T-helper 17 cell (primary cell): ENCODE data around the gene EFCC1. TPM values are rescaled to one million over a fixed set of nuclear protein-coding genes. Genes with fewer than 3 reads are reported as not detected.
"Not testable (repeated sequence)": the region's sequence is repeated elsewhere in the genome, so short reads cannot be mapped to it uniquely, and the experiment has no call there.

Source experiments
- ATAC-seq: fragments of 150-1000 bp; cut with Tn5 transposase; 2 replicates; pipeline ENCODE4 v1.10.0; 2021; ENCODE audit warnings: mild to moderate bottlenecking, moderate library complexity
- DNase-seq, 3 donors: peaks; one replicate each; pipeline versions ENCODE4 v3.0.0 to v3.0.0-alpha.2; 2020 to 2021
- H3K9me3 ChIP-seq: one replicate; pipeline ENCODE4 v1.7.0; 2013; ENCODE audit warnings: low read length, mild to moderate bottlenecking; ENCODE audit not compliant: control insufficient read depth, poor library complexity, severe bottlenecking
- H3K27ac Mint-ChIP-seq: one replicate; pipeline ENCODE4 v1.8.0; 2022; ENCODE audit warnings: mild to moderate bottlenecking, moderate library complexity, mixed read lengths
- H3K27me3 Mint-ChIP-seq: one replicate; pipeline ENCODE4 v1.8.0; 2022; ENCODE audit warnings: mixed read lengths
- H3K36me3 Mint-ChIP-seq: one replicate; pipeline ENCODE4 v1.8.0; 2022; ENCODE audit warnings: low read depth, mixed read lengths
- H3K4me1 Mint-ChIP-seq: one replicate; pipeline ENCODE4 v1.8.0; 2022; ENCODE audit warnings: mild to moderate bottlenecking, mixed read lengths
- H3K4me3 Mint-ChIP-seq: one replicate; pipeline ENCODE4 v1.8.0; 2022; ENCODE audit warnings: mild to moderate bottlenecking, moderate library complexity, mixed read lengths
- total RNA-seq, 4 donors: library from RNA in 2 of 4; stranded (reverse) in 2 of 4; gene quantifications; one replicate each; pipeline ENCODE4 v1.2.3 and lab custom pipeline; 2022 to 2026

The EFCC1 gene
- total RNA-seq, 2 donors from 2014 or later: 0.12 TPM; not detected in 1

GRCh38 chr3:129063091-129063640 is 62.1 kb downstream of the EFCC1 start:
- H3K27ac Mint-ChIP-seq: no peak overlapping the region
- no peak overlapping the region for H3K4me3 Mint-ChIP-seq
- peaks cover 7% of the 10 kb centered on the region for H3K4me1 Mint-ChIP-seq
- peaks cover 23% of the 10 kb centered on the region for H3K27me3 Mint-ChIP-seq
- DNase-seq (no peak), ATAC-seq (no peak)
- H3K36me3 Mint-ChIP-seq: peaks cover 4% of the 10 kb centered on the region
- H3K9me3 ChIP-seq: no peaks in the 10 kb centered on the region

GRCh38 chr3:129063841-129064482 is 62.9 kb downstream of the EFCC1 start:
- ATAC-seq (no peak), DNase-seq (no peak)
- H3K27ac Mint-ChIP-seq: no peak overlapping the region
- H3K4me1 Mint-ChIP-seq: peaks cover 3% of the 10 kb centered on the region
- peaks cover 23% of the 10 kb centered on the region for H3K27me3 Mint-ChIP-seq
- H3K36me3 Mint-ChIP-seq: peaks cover 4% of the 10 kb centered on the region
- H3K9me3 ChIP-seq: no peaks in the 10 kb centered on the region
- no peak overlapping the region for H3K4me3 Mint-ChIP-seq

- Mint-ChIP-seq H3K27ac (peak overlapping the region; percentile 47), H3K36me3 (peaks cover 4% of the 10 kb centered on the region), H3K27me3 (peaks cover 29% of the 10 kb centered on the region), H3K4me1 (peaks cover 3% of the 10 kb centered on the region), H3K4me3 (no peak overlapping the region)
- ATAC-seq: no peak
- no peaks in the 10 kb centered on the region for H3K9me3 ChIP-seq
- DNase-seq: no peak
Observed at GRCh38 chr3:129065016-129065719, 64.1 kb downstream of the EFCC1 start.

GRCh38 chr3:129065720-129066073 is 64.6 kb downstream of the EFCC1 start:
- Mint-ChIP-seq H3K36me3 (peaks cover 4% of the 10 kb centered on the region), H3K4me1 (peaks cover 3% of the 10 kb centered on the region), H3K27ac (peak overlapping the region; percentile 47), H3K4me3 (no peak overlapping the region), H3K27me3 (peaks cover 34% of the 10 kb centered on the region)
- H3K9me3 ChIP-seq: no peaks in the 10 kb centered on the region
- DNase-seq (no peak), ATAC-seq (no peak)

- not testable (repeated sequence) for DNase-seq, H3K4me3 Mint-ChIP-seq
Observed at GRCh38 chr3:129067719-129068118, 66.6 kb downstream of the EFCC1 start.

GRCh38 chr3:129068291-129068886 is 67.3 kb downstream of the EFCC1 start:
- H3K36me3 Mint-ChIP-seq: peaks cover 4% of the 10 kb centered on the region
- H3K27ac Mint-ChIP-seq: no peak overlapping the region
- no peaks in the 10 kb centered on the region for H3K9me3 ChIP-seq
- DNase-seq: no peak
- peak overlapping the region; percentile 3 for H3K4me3 Mint-ChIP-seq
- ATAC-seq: no peak
- peaks cover 43% of the 10 kb centered on the region for H3K27me3 Mint-ChIP-seq
- H3K4me1 Mint-ChIP-seq: peaks cover 3% of the 10 kb centered on the region

More at GRCh38 chr3:129067719-129068118, 66.6 kb downstream of the EFCC1 start:
- not testable (repeated sequence) for ATAC-seq, H3K27ac Mint-ChIP-seq, H3K36me3 Mint-ChIP-seq, H3K4me1 Mint-ChIP-seq, H3K9me3 ChIP-seq
- H3K27me3 Mint-ChIP-seq: peaks cover 40% of the 10 kb centered on the region

- not testable (repeated sequence) for ATAC-seq, H3K36me3 Mint-ChIP-seq, H3K9me3 ChIP-seq, DNase-seq, H3K27ac Mint-ChIP-seq, H3K4me1 Mint-ChIP-seq, H3K4me3 Mint-ChIP-seq
- peaks cover 43% of the 10 kb centered on the region for H3K27me3 Mint-ChIP-seq
Observed at GRCh38 chr3:129069313-129070085, 68.4 kb downstream of the EFCC1 start.

GRCh38 chr3:129070086-129070885 is 69.2 kb downstream of the EFCC1 start:
- peaks cover 4% of the 10 kb centered on the region for H3K36me3 Mint-ChIP-seq
- ATAC-seq (no peak), DNase-seq (no peak)
- H3K27ac Mint-ChIP-seq: no peak overlapping the region
- H3K4me1 Mint-ChIP-seq: peaks cover 3% of the 10 kb centered on the region
- H3K9me3 ChIP-seq: no peaks in the 10 kb centered on the region
- H3K4me3 Mint-ChIP-seq: peak overlapping the region; percentile 13
- peaks cover 43% of the 10 kb centered on the region for H3K27me3 Mint-ChIP-seq

GRCh38 chr3:129077222-129077621 is 76.1 kb downstream of the EFCC1 start:
- H3K4me1 Mint-ChIP-seq: peaks cover 8% of the 10 kb centered on the region
- no peaks in the 10 kb centered on the region for H3K36me3 Mint-ChIP-seq
- H3K4me3 Mint-ChIP-seq: no peak overlapping the region
- ATAC-seq (no peak), DNase-seq (no peak)
- no peaks in the 10 kb centered on the region for H3K9me3 ChIP-seq
- no peak overlapping the region for H3K27ac Mint-ChIP-seq
- peaks cover 10% of the 10 kb centered on the region for H3K27me3 Mint-ChIP-seq

- Mint-ChIP-seq H3K27me3 (no peaks in the 10 kb centered on the region), H3K27ac (no peak overlapping the region), H3K4me1 (peaks cover 10% of the 10 kb centered on the region)
Observed at GRCh38 chr3:129078510-129078909, 77.4 kb downstream of the EFCC1 start.

GRCh38 chr3:129081503-129081902 is 80.4 kb downstream of the EFCC1 start:
- Mint-ChIP-seq H3K4me1 (peaks cover 13% of the 10 kb centered on the region), H3K27me3 (no peaks in the 10 kb centered on the region), H3K36me3 (no peaks in the 10 kb centered on the region), H3K4me3 (no peak overlapping the region), H3K27ac (peak overlapping the region; percentile 39)
- ATAC-seq: no peak
- no peaks in the 10 kb centered on the region for H3K9me3 ChIP-seq
- no peak for DNase-seq

More at GRCh38 chr3:129078510-129078909, 77.4 kb downstream of the EFCC1 start:
- DNase-seq (no peak), ATAC-seq (no peak)
- H3K9me3 ChIP-seq: no peaks in the 10 kb centered on the region
- no peaks in the 10 kb centered on the region for H3K36me3 Mint-ChIP-seq
- no peak overlapping the region for H3K4me3 Mint-ChIP-seq

GRCh38 chr3:129082026-129082425 is 80.9 kb downstream of the EFCC1 start:
- DNase-seq: no peak
- no peaks in the 10 kb centered on the region for H3K36me3 Mint-ChIP-seq
- peak overlapping the region; percentile 39 for H3K27ac Mint-ChIP-seq
- H3K4me1 Mint-ChIP-seq: peaks cover 13% of the 10 kb centered on the region
- no peak overlapping the region for H3K4me3 Mint-ChIP-seq
- no peaks in the 10 kb centered on the region for H3K9me3 ChIP-seq
- no peaks in the 10 kb centered on the region for H3K27me3 Mint-ChIP-seq
- no peak for ATAC-seq
